NCI-H2227 (cell line): ENCODE results near the gene GRIA4.
A peak's percentile ranks its signal among the peaks of the same experiment; 100 is the strongest.
"Not testable (repeated sequence)": the region's sequence is repeated elsewhere in the genome, so short reads cannot be mapped to it uniquely, and the experiment has no call there.

Experiments
- DNase-seq: peaks from one replicate; lab custom pipeline; 2025; ENCODE audit not compliant: unreplicated experiment; lab: John Stamatoyannopoulos, UW

Gene GRIA4

DNA sequence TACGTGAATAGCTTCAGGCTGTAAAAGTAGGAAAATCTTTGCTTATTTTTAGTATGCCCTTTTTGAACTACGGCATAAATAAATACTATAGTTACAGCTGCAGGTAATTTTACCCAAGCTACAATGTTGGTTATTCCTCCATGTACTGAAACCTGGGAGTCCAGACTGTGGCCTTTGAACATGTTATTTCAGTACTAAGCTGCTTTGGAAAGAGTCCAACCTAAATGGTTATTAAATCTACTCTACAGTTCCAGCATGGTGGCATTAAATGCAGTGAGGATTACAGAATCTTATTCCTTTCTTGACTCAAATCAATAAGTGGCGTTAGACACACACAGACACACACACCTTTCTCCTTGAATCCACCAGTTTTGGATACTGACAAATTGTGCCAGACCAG, 247.1 kb downstream of the GRIA4 start:
- DNase-seq: peak; percentile 6

DNA sequence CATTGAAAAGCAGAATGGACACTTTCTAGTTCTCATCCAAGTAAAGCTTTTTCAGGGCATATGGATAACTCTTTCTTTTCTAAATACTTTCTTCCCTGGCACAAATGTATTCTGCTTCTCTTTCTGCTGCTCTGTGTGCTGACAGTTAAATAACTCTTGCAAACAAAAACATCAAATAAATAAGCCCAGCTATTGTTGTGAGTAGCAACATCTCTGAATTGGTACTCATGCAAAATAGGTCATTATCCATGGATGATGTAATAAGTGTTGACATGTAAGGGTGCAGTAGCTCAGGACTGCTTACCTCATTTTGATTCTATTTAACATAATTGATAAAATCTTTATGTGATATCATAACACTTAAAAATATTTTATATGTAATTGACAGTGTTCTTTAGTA, 247.9 kb downstream of the GRIA4 start:
- no peak for DNase-seq

DNA sequence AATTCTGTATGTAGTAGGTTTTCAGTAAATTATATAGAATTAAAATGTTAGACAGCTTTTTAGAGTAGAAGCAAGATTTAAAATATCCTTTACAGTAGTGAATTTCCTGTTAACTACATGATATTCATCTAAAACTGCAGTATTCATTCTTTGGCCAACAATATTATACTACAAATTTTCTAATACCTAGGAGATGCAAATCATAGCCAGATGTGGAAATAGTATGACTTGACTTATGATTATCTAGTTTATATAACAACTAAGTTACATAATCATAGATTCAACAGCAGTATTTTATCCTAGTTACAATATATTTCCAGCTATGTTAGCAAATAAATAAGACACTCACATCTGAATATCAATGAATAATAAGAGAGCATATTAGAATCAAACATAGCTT, 249.0 kb downstream of the GRIA4 start:
- DNase-seq: no peak

DNA sequence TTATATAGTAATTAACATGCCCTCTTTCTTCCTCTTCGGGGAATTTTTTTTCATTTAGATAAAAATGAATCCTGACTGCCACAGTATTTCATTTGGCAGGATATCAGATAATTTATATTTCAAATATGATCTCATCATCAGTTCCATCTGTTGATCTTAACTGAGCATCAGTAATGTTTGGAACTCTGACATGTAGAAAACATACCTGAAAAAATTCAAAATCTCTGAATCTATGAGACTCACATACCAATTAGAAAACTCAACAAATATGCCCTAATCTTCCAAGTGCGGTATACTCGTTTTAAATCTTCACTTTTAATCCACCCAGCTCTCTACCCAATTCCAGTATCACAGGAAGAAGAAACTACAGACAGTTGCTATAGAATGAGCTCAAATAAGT, 250.2 kb downstream of the GRIA4 start:
- DNase-seq: no peak

DNA sequence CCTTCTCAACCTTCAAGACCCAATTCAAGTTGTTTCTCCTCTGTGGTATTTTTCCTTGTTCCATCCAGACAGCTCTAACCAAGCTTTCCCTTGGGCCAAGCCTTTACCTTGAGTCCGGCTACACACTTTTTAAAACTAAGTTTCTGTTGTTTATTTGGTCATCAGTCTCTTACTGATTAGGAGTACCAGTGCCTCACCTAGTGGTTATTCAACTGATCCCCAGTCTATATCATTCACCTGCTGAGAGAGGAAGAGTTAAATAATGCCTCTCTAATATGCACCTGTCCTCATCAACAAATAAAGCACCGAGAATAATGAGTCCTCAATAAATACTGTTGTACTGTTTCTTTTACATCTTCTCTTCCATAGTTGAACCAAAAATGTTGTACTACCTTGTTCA, 251.4 kb downstream of the GRIA4 start:
- no peak for DNase-seq

DNA sequence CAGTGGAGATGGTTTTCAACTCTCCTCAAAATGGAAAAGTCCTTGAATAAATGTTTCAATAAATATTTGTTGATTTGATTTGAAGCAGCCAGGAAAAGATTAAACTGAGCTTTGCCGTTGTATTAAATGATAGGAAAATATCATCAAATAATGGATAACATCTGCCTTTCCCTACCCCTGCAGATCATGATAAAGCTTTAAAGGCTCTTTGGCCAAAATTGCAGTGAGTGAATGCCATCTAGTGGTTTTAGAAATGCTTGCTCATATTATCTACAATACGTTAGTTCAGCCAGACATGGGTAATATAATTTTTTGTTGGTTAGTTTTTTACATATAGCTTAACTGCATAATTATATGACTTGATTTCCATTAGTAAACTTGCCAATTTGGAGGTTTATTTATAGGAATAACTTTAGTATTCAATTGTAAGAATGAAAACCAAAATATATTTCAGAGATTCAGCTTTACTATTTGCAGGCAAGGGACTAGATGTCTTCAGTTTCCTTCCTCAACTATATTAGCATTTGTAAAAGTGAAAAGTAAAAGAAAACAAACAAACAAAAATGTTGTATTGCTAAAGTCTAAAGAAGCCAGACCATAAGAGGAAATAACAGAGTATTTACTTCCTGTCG, 253.0 kb downstream of the GRIA4 start:
- DNase-seq: peak; percentile 61

DNA sequence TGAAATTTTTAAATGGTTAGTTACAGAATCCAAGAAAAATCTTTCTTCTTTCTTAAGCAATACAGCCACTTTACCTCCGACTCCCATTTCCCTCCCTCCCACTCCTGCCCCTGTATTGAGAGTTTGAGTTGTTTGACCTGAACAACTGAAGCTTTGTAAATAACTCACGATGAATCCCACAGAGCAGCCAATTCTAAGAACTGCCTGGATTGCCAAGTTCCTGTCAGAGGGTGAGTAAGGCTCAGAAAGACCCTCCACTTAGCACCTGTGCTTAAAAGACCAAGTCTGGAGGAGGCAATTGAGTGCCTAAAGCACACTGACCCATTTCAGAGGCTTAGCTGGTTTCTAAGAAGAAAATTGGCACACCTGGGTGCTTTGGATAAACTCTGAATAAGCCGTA, 253.7 kb downstream of the GRIA4 start:
- no peak for DNase-seq

DNA sequence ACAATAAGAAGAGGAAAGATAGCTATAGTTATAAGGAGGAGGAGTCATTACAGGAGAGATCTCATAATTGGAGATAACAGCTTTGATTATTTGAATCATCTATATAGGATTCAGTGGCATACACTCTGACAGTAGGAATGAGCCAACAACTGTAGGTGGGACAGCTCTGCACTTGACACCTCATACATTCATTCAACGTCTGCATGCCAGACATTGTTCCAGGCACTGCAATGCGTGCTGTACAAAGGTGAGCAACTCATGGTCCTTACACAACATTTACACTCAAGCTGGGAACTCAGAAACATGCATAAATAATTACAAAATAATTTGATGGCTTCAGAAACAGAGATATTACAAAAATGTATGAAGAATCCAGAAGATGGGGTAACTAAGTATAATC, 257.9 kb downstream of the GRIA4 start:
- DNase-seq: no peak

DNA sequence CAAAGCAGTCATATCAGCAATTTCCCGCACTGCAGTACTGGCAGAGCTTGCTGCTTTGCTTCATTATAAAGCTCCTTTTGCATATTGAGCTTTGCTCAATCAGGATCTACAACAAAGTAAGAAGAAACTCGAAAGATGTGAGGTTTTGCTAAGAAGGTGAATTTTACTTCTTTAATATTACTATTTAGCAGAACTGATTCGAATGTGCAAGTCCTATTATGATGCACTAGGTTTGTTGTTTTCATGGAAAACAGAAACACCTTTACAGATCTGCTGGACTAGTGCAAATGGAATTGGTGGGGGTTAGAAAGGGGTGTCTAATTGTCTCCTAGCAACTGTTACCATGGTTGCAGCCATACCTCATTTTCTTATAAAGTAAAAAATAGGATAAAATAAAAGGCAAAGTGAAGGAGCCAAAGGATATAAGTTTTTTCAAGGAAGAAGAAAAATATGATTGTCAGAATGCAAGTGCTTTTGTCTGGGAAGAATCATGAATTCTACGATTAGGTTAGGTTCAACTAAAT, 259.0 kb downstream of the GRIA4 start:
- DNase-seq: no peak

DNA sequence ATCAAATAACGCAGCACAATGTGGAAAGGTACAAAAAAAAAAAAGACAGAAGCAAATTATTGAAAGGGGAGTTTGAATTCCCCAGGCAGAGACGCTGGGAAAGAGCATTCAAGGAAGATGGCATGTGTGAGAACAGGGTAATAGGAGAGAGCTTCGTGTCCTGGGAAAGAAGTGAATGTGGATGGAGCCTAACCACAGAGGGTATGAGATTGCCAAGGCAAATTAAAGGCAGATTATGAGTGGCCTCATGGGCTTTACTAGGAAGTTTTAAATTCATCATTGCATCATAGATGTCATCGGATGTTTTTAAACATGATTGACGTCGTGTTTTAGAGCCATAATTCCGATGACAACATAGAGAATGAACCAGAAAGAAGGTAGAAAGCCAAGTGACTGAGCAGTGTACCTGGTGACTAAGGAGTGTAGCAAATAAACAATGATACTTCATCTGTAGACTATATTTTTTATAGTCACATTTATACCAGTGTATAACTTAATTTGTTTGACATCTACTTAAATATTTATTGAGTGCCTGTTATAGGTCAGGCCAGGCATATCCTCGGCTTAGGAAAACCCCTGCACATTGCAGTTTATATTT, 260.7 kb downstream of the GRIA4 start:
- DNase-seq: no peak

DNA sequence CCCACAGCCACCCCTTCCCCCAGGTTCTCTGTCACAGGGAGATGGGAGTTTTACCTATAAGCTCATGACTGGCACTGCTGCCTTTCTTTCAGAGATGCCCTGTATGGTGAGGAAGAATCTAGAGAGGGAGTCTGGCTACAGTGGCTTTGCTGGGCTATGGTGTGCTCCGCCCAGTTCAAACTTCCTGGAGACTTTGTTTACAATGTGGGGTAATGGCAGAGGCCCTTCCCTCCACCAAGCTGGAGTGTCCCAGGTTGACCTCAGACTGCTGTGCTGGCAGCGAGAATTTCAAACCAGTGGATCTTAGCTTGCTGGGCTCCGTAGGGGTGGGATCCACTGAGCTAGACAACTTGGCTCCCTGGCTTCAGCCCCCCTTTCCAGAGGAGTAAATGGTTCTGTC, 268.6 kb downstream of the GRIA4 start:
- DNase-seq: no peak

DNA sequence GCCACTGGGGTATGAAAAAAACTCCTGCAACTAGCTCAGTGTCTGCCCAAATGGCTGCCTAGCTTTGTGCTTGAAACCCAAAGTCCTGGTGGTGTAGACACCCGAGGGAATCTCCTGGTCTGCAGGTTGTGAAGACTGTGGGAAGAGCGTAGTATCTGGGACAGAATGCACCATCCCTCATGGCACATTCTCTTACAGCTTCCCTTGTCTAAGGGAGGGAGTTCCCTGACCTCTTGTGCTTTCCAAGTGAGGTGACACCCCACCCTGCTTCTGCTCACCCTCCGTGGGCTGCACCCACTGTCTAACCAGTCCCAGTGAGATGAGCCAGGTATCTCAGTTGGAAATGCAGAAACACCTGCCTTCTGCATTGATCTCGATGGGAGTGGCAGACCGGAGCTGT, 269.1 kb downstream of the GRIA4 start:
- DNase-seq: not testable (repeated sequence)

DNA sequence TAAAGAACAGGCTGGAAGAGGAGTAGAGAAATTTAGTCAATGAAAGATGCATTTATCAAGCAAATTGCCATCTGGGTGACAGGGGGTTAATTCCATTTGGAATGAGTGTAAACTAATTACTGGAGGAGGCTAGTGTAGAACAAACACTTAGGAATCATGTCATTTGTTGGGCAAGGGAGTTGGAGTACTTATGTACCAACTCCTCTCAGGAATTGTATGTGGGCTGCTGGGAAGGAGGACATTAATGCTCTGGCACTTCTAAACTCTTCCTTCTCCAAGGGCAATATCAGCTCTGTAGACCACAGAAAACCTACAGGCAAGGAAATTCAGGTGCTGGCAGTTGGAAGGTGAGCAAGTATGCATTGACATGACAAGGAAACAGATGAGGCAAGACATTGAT, 271.2 kb downstream of the GRIA4 start:
- DNase-seq: no peak

DNA sequence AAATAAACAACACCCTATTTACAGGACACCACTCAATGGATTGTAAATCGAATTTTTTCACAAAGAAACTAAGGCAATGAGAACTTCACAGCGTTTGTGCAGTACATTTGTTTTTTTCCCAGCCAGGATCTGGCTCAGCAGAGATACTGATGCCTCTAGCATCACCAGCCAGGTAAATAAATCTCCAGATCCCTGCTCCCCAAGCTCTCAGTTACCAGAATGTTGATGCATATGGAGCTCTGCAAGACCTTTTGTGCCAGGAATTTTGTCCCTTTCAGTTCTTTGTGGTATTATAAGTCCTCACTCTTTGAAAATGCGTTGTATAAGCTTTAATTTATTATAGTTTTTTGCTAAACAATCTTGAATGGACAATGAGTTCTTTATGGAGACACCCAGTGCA, 274.6 kb downstream of the GRIA4 start:
- DNase-seq: no peak

DNA sequence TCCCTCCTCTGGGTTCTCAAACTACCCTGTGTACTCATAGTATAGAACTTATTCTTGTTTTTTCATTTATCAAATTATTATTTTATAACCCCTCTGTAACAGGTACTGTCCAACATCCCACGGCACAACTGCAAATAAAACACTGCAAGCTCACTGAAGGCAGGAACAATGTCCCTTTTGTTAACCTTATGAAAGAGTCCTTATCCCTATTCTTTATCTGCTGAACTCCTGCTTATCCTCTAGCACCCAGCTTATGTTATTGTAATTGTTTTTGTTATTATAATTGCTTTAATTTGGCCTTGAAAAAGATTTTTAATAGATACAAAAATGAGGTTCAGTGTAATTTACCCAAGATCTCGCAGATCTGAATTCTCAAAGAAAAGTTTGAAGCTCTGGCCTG, 281.8 kb downstream of the GRIA4 start:
- no peak for DNase-seq

DNA sequence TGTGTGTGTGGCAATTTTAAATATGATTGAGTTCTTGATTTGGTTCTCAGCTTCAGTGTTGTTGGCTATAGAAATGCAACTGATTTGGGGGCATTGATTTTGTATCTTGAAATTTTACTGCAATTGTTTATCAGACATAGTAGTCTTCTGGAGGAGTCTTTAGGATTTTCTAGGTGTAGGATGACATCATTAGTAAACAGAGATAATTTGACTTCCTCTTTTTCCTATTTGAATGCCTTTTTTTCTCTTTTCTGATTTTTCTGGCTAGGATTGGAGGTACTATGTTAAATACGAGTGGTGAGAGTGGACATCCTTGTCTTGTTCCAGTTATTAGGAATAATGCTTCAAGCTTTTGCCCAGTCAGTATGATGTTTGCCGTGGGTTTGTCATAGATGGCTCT, 287.3 kb downstream of the GRIA4 start:
- DNase-seq: no peak

DNA sequence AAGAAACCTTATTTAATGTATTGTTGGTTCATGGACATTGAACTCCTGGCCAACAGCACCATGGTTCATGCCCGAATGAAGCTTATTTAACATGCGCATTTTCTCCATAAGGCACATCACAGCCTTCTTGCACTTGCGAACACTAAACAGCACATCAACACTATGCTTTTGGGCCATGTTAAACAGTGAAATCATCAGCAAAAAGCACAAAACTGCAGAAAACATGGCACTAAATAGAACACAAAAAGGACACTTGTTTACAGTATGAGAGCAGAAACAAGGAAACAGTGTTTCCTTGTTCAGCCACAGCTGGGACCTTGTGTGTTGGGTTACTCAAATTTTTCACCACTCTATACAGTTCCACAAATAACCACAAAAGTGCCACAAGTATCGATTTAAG, 289.9 kb downstream of the GRIA4 start:
- DNase-seq: no peak

DNA sequence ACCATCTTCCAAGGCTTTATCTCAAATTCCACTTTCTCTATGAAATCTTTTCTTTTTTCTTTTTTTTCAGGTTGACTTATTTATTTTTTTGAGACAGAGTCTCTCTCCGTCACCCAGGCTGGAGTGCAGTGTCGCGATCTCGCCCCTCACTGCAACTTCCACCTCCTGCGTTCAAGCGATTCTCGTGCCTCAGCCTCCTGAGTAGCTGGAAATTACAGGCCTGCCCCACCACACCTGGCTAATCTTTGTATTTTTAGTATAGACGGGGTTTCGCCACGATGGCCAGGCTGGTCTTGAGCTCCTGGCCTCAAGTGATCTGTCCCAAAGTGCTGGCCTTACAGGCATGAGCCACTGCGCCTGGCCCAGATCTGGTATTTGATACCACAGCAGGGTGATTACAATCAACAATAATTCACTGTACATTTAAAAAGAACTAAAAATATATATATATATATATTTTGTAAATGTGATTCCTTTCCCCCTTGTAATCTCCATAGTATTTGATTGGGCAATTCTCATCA, 290.7 kb downstream of the GRIA4 start:
- no peak for DNase-seq

DNA sequence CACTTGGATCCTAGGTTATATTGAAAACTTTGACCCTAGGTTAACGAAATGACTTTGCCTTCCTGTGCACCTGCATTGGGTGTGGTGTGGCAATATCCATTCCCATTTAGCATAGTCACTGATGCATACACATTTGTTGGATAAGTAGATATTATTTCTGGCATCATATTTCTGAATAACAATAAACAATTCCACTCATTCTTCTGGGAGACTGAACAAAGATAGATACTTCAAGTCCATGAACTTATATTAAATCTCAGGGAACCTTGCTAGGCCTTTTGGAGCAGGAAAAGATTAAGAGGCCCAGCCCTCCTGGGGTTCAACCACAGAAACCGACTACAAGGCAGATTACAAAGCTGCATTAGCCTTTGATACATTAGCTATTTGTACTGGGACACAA, 293.2 kb downstream of the GRIA4 start:
- no peak for DNase-seq

DNA sequence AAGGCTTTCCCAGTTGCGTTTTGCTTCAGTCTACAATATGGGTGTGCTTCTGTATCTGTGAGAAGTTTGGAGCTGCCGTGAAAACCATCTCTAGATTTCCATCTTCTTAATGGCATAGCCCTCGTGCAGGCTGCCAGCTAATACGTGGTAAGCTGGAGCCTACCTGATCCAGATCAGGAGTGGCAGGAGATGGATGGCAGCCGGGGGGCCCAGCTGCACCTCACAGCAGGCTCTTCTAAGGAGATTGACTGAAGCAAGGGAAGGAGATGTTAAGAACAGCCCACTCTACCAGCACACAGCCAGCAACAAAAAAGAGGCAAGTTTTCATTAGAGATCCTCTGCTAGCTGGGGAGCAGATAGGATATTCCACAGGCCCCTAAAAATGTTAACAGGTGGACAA, 296.6 kb downstream of the GRIA4 start:
- DNase-seq: no peak

DNA sequence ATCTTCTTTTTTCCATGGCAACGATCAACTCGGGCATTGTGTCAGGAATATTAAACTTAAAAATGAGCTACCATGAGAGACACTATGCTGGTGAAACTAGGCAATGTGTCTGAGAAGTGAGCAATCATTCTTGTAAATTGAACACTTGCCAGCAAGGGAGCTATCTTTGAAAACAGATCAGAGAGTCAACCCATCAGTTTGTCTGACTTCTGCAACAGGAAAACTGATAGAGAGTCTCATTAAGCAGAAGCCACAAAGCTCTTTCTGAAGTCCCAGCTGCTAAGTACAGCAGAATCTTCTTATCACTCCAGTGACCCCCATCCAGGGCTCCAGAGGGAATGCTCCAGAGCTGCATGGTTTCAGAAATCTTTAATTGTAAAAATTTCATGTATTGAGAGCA, 297.4 kb downstream of the GRIA4 start:
- DNase-seq: no peak

DNA sequence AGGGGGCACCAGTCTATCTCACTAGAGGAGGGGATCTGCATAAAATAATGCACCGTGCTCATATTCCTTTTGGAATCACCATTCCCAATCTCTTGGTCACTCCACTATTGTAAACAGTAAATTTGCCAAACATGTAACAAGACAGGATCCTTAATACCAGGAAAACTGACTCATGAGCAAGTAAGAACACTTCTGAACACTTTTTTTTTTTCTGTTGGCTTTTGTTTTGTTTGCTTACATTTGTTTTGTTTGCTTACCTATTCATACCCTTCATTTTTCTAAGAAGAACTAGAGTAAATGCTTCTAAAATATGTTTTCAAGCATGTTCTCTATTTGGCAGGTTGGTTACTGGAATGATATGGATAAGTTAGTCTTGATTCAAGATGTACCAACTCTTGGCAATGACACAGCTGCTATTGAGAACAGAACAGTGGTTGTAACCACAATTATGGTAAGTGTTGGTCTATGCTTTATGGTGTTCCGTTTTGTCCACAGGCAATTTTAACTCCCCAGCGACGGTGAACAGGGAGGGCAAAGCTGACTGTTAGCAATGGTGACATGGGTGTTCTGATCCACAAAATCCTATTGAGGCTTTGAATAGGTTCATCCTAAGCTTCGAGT, 300.3 kb downstream of the GRIA4 start:
- DNase-seq: no peak
